Glutamatergic neuron (in vitro differentiated cells): ENCODE data around the gene FBXO42. TPM values are rescaled to one million over a fixed set of nuclear protein-coding genes. Genes with fewer than 3 reads are reported as not detected.

Source experiments
- DNase-seq: peaks from one replicate; pipeline ENCODE4 v3.0.0; 2022
- H3K27ac Mint-ChIP-seq: one replicate; pipeline ENCODE4 v1.8.0; 2020; ENCODE audit warnings: mild to moderate bottlenecking, mixed read lengths, inconsistent platforms; ENCODE audit not compliant: unreplicated experiment
- H3K27me3 Mint-ChIP-seq: one replicate; pipeline ENCODE4 v1.8.0; 2020; ENCODE audit warnings: mild to moderate bottlenecking, moderate library complexity, mixed read lengths, inconsistent platforms; ENCODE audit not compliant: unreplicated experiment
- H3K36me3 Mint-ChIP-seq: one replicate; pipeline ENCODE4 v1.8.0; 2020; ENCODE audit warnings: mild to moderate bottlenecking, mixed read lengths, inconsistent platforms; ENCODE audit not compliant: unreplicated experiment
- H3K4me1 Mint-ChIP-seq: one replicate; pipeline ENCODE4 v1.8.0; 2020; ENCODE audit warnings: mild to moderate bottlenecking, low read depth, mixed read lengths, inconsistent platforms; ENCODE audit not compliant: unreplicated experiment
- H3K4me3 Mint-ChIP-seq: one replicate; pipeline ENCODE4 v1.8.0; 2020; ENCODE audit warnings: mild to moderate bottlenecking, mixed read lengths, inconsistent platforms; ENCODE audit not compliant: unreplicated experiment
- H3K9me3 Mint-ChIP-seq: one replicate; pipeline ENCODE4 v1.8.0; 2020; ENCODE audit warnings: mild to moderate bottlenecking, moderate library complexity, mixed read lengths, inconsistent platforms; ENCODE audit not compliant: unreplicated experiment
- CTCF ChIP-seq: fragments of 200-600 bp; sonication (generic); IDR thresholded peaks from one replicate; pipeline ENCODE4 v1.5.0; 2021; ENCODE audit not compliant: partially characterized antibody, unreplicated experiment
- total RNA-seq: library from RNA; stranded (reverse); fragmentation: NEBNext Ultra II Directional; extraction: Animal tissue kit (Norgen Biotek cat#: 25700); gene quantifications from one replicate; pipeline ENCODE4 v1.2.1, GENCODE V29; 2021; ENCODE audit not compliant: unreplicated experiment

Gene FBXO42
- total RNA-seq, 1 donor from 2014 or later = 27.7 TPM

DNA sequence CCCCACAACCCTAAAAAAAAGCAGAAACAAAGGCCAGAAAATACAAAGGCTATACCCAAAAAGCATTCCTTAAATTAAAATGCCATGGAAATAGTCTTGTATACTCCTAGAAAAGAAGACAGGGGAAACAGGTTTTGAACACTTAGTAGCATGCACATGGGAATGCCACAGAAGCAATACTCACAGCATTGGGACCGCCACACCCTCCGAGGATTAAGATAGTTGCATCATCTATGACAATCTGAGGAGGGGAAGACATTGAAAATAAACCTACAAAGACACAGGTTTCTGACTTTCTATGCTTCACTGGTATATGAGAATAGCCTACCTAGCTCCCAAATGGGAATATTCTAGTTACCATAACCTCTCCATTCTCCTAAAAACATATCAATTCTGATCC, 99.4 kb downstream of the FBXO42 start:
- H3K27me3 Mint-ChIP-seq = peaks cover 4% of the 10 kb centered on the region
- H3K36me3 Mint-ChIP-seq = no peaks in the 10 kb centered on the region
- DNase-seq = no peak
- H3K4me1 Mint-ChIP-seq = peaks cover 27% of the 10 kb centered on the region
- H3K27ac Mint-ChIP-seq = no peak overlapping the region
- peaks cover 2% of the 10 kb centered on the region for H3K9me3 Mint-ChIP-seq
- no peak overlapping the region for H3K4me3 Mint-ChIP-seq
- no peak for TF ChIP-seq CTCF

GRCh38 chr1:16251381-16251780, 100.9 kb downstream of the FBXO42 start:
- Mint-ChIP-seq H3K27me3 (peaks cover 4% of the 10 kb centered on the region), H3K4me1 (peaks cover 19% of the 10 kb centered on the region), H3K4me3 (no peak overlapping the region), H3K27ac (no peak overlapping the region), H3K36me3 (no peaks in the 10 kb centered on the region), H3K9me3 (no peaks in the 10 kb centered on the region)
- no peak for DNase-seq
- TF ChIP-seq CTCF = no peak

DNA sequence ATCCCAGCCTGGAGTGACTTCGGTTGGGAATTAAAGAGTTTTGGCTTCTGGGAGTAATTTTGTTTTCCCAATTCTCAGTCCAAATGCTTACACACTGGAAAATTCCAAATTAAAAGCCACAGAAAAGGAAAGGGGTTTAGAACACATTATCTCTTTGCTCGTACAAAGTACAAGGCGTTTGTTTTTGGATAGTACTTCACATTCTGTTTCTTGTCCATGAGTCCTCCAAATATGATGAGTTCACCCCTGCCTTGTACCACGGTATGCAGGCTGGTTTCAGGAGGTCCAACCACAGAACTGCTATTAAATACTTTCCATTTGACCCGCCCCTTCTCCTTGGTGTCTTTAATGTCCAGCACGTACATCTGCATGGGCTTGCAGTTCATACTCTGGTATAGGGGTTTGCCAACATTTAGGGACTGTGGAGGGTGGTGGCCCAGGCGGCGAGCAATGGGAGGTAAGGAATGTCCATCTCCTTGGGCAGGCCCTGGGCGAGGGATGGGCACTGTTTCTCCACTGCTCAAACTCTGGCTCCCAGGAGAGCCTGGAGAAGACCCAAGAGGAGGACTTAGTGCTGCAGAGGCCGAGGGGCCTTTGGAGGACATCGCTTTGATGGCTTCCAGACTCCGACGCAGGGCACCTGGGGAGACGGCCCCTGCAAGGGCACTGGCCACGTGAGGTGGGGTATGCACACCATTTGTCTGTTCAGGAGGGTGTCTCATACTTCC, 101.6 kb downstream of the FBXO42 start:
- Mint-ChIP-seq H3K9me3 (no peaks in the 10 kb centered on the region), H3K27ac (no peak overlapping the region), H3K27me3 (peaks cover 1% of the 10 kb centered on the region), H3K4me1 (peaks cover 14% of the 10 kb centered on the region), H3K36me3 (no peaks in the 10 kb centered on the region), H3K4me3 (no peak overlapping the region)
- TF ChIP-seq CTCF = no peak
- no peak for DNase-seq

DNA sequence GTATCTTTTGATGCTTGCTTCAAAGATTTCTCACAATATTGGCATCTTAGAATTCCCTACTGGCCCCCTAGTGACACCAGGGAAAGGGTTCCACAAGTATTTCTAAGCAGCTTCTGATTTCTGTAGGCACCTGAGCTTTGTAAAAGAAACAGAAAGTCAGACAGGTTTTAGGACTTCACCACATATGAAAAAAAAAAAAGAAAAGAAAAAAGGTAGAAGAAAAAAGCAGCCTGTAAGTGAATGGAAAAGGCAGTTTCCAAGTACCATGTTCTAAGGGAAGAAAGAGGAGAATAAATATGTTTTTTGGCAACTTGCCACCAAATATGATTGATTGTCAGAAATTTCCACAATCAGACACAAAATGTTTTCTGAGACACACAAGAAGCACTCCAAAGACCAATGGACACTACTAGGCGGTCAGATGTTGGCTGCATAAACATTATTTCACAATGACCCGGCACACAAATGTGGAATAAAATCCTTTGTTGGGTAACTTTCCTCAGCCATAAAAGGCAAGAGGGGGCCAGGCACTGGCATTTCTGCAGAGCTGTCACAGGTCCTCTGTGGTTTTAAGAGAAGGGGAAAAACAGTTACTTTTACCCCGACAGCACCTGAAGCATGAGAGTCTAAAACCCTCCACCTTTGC, 102.6 kb downstream of the FBXO42 start:
- no peak for TF ChIP-seq CTCF
- no peak overlapping the region for H3K4me3 Mint-ChIP-seq
- H3K36me3 Mint-ChIP-seq = no peaks in the 10 kb centered on the region
- DNase-seq = no peak
- peaks cover under 1% of the 10 kb centered on the region for H3K9me3 Mint-ChIP-seq
- H3K27ac Mint-ChIP-seq = no peak overlapping the region
- H3K27me3 Mint-ChIP-seq = no peaks in the 10 kb centered on the region
- peaks cover 11% of the 10 kb centered on the region for H3K4me1 Mint-ChIP-seq
